GM12874 (cell line): Measurements from ENCODE around the gene PPIL6.

Source experiments
- CTCF ChIP-seq: IDR thresholded peaks from 2 replicates; pipeline ENCODE4 v1.5.1; 2011; ENCODE audit warnings: low read depth, mild to moderate bottlenecking, control low read depth, low read length, moderate library complexity; ENCODE audit not compliant: insufficient read depth

Gene PPIL6

DNA sequence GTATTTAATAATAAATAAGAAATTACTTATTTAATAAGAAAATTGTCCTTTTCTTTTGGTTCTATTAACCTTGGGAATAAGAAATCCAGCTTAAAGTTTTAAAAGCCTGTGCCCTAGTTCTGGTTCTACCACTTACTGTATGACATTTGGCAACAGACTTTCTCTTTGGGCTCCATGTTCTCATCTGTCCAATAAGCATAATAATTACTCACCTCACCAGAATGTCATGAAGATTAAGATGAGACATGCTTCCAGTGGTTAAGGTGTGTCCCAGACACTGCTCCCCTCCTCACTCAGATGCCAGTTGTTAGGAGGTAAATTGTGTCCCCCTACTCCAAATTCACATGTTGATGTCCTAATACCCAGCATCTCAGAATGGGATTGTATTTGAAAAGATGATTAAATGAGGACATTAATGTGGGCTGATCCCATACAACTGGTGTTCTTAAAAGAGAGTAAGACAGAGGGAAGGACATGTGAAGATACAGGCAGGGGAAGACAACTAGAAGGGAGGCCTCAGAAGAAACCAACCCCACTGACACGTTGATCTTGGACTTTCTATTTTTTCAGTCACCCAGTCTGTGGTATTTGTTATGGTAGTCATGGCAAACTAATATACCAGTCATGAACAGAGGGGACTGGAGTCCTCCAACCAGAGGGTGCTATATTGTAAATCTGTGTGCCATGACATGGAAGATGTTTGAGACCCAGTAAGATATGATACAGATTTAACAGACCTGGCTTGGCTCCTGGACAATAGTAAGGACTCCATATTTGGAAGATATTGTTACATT is 21.5 kb upstream of the PPIL6 start:
- no peak for TF ChIP-seq CTCF

GRCh38 chr6:109460161-109460829 is 19.9 kb upstream of the PPIL6 start:
- no peak for TF ChIP-seq CTCF

DNA sequence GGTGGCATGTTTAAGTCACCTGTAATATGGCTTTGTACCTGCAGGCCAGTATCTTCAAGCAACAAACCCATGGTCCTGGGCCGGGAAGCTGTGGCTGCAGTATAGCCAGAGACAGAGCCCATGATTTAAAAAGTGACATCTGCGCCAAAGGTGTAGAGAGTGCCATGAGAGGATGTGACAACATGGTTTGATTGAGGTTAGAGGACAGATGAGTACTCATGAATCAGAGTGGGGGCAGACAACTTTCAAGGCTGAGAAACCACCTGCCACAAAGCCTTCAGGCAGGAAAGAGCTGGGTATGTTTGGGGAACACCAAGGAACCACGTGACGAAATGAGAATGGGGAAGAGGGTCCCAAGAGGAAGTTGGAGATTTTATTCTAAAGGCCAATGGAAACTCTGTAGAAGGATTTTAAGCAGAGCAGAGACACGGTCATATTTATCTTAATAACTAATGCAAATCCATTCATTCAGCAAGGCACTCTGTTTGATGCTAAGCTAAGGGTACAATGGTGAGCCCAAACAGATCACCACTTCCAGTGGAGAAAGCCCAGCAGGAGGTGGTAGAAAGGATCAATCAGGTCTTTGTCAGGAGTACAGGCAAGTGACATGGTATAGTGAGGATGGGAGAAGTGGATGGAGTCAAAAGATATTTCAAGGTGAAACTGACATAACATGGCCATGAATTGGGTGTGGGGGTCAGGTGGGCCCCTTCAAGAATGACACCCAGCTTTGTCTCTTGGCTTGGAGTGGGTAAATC is 18.5 kb upstream of the PPIL6 start:
- TF ChIP-seq CTCF, result no peak

- no peak for TF ChIP-seq CTCF
Measured at GRCh38 chr6:109457562-109457996, 17.2 kb upstream of the PPIL6 start.

- TF ChIP-seq CTCF, result no peak
Measured at GRCh38 chr6:109456710-109457561, 16.5 kb upstream of the PPIL6 start.

DNA sequence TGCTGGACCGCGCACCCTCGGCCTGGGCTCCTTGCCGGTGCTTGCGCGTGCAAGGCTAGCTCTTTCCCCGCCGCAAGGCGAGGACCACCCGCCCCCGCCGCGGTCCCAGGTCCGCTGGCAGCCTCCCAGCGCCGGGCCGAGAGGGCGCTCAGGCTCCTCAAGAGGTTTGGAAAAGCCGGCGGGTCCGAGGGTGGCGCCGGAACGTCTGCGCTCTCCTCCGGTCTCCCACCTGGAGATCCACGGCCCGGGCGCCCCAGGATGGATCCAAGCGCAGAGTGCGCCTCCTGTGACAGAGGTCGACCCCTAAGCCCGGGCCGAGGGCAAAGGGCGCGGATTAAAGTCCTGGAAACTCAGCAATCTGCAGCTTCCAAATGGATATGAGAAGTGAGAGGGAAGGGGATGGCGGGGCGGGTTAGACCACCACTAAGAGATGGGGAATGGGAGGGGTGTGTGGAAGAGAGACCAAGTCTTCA is 15.7 kb upstream of the PPIL6 start:
- TF ChIP-seq CTCF, result no peak; the same call in 1 of the 2 replicates
